Suprapubic skin (tissue), 4 donors: ENCODE measurements around the gene SLC16A3. TPM values are rescaled to one million over a fixed set of nuclear protein-coding genes. Genes with fewer than 3 reads are reported as not detected.

Experiments
- DNase-seq, 2 donors: peaks; one replicate each; pipeline ENCODE4 v3.0.0-alpha.2; 2019; ENCODE audit warnings: low spot score in 2 of 2
- H3K27ac ChIP-seq: fragments of 200-600 bp; sonication (generic); one replicate; pipeline ENCODE4 v1.5.1; 2019
- H3K27me3 ChIP-seq: fragments of 200-600 bp; sonication (generic); one replicate; pipeline ENCODE4 v1.5.1; 2019
- H3K36me3 ChIP-seq: fragments of 200-600 bp; sonication (generic); one replicate; pipeline ENCODE4 v1.5.1; 2019
- H3K4me1 ChIP-seq: fragments of 200-600 bp; sonication (generic); one replicate; pipeline ENCODE4 v1.5.1; 2019
- H3K4me3 ChIP-seq: fragments of 200-600 bp; sonication (generic); one replicate; pipeline ENCODE4 v1.5.1; 2019; ENCODE audit warnings: mild to moderate bottlenecking
- H3K9me3 ChIP-seq: fragments of 200-600 bp; sonication (generic); one replicate; pipeline ENCODE4 v1.5.1; 2019
- CTCF ChIP-seq, 2 donors: fragments of 200-600 bp in 1 of 2; fragments of 450-650 bp in 1 of 2; sonication (generic) in 1 of 2; IDR thresholded peaks; one replicate each; pipeline ENCODE4 v1.5.1; 2016 to 2019; ENCODE audit warnings: antibody characterized with exemption in 2 of 2, mild to moderate bottlenecking in 1 of 2, moderate library complexity in 1 of 2
- EP300 ChIP-seq: sonication (generic); formaldehyde crosslinking; IDR thresholded peaks from one replicate; pipeline ENCODE4 v1.6.1; 2017; ENCODE audit warnings: antibody characterized with exemption
- POLR2A ChIP-seq, 2 donors: fragments of 450-650 bp; IDR thresholded peaks; one replicate each; pipeline ENCODE4 v1.6.1; 2017; ENCODE audit warnings: antibody characterized with exemption in 2 of 2, mild to moderate bottlenecking in 2 of 2, moderate library complexity in 2 of 2
- POLR2AphosphoS5 ChIP-seq, 3 donors: sonication (generic); formaldehyde crosslinking; IDR thresholded peaks; one replicate each; pipeline ENCODE4 v1.6.1; 2017; ENCODE audit warnings: antibody characterized with exemption in 3 of 3
- WGBS: methylation state at CpG from one replicate; pipeline ENCODE4 v1.1.5; 2018; 5-methylcytosine and 5-hydroxymethylcytosine counted together
- total RNA-seq, 4 donors: library from RNA; depleted of rRNA; stranded (reverse); fragments of >200 nt; gene quantifications; one replicate each; pipeline ENCODE4 v1.1.0, GENCODE V29; 2016

The SLC16A3 gene
- total RNA-seq, 4 donors from 2014 or later: 3.6 to 7.6 (median 4.5) TPM

- peaks cover 23% of the 10 kb centered on the region for H3K4me1 ChIP-seq
- 70% methylated on average over 5 of the region's 25 CpGs for WGBS
Measured at GRCh38 chr17:82282239-82283207, 53.7 kb downstream of the SLC16A3 start.

GRCh38 chr17:82283208-82283749 lies 54.4 kb downstream of the SLC16A3 start:
- Histone ChIP-seq H3K27ac (no peak overlapping the region), H3K4me3 (no peak overlapping the region), H3K9me3 (no peaks in the 10 kb centered on the region), H3K4me1 (peaks cover 26% of the 10 kb centered on the region), H3K36me3 (no peaks in the 10 kb centered on the region), H3K27me3 (no peaks in the 10 kb centered on the region)
- DNase-seq: no peak
- TF ChIP-seq CTCF (IDR thresholded peaks at IDR 0.05) (no peak), POLR2AphosphoS5 (IDR thresholded peaks at IDR 0.05) (no peak), EP300 (no peak), POLR2A (IDR thresholded peaks at IDR 0.05) (no peak)
- WGBS: 27% methylated on average over 3 of the region's 13 CpGs

More at GRCh38 chr17:82282239-82283207, 53.7 kb downstream of the SLC16A3 start:
- H3K27me3 ChIP-seq: no peaks in the 10 kb centered on the region
- no peak overlapping the region for H3K4me3 ChIP-seq
- H3K36me3 ChIP-seq: no peaks in the 10 kb centered on the region
- no peak for DNase-seq
- H3K9me3 ChIP-seq: no peaks in the 10 kb centered on the region
- no peak for TF ChIP-seq CTCF (IDR thresholded peaks at IDR 0.05)
- TF ChIP-seq POLR2A (IDR thresholded peaks at IDR 0.05): no peak
- no peak for TF ChIP-seq POLR2AphosphoS5 (IDR thresholded peaks at IDR 0.05)
- no peak for TF ChIP-seq EP300
- peak overlapping the region; percentile 45 for H3K27ac ChIP-seq

- Histone ChIP-seq H3K9me3 (no peaks in the 10 kb centered on the region), H3K4me1 (peaks cover 26% of the 10 kb centered on the region), H3K27me3 (no peaks in the 10 kb centered on the region), H3K4me3 (no peak overlapping the region), H3K27ac (no peak overlapping the region), H3K36me3 (no peaks in the 10 kb centered on the region)
- DNase-seq: no peak
- TF ChIP-seq POLR2AphosphoS5 (IDR thresholded peaks at IDR 0.05) (no peak), CTCF (IDR thresholded peaks at IDR 0.05) (no peak), POLR2A (IDR thresholded peaks at IDR 0.05) (no peak), EP300 (no peak)
- WGBS: 50% methylated on average over 8 of the region's 8 CpGs
Measured at GRCh38 chr17:82285141-82285540, 56.3 kb downstream of the SLC16A3 start.

- H3K9me3 ChIP-seq: no peaks in the 10 kb centered on the region
- TF ChIP-seq POLR2A (IDR thresholded peaks at IDR 0.05) (no peak), CTCF (IDR thresholded peaks at IDR 0.05) (no peak), POLR2AphosphoS5 (IDR thresholded peaks at IDR 0.05) (no peak), EP300 (no peak)
- no peaks in the 10 kb centered on the region for H3K36me3 ChIP-seq
- DNase-seq: no peak
- no peaks in the 10 kb centered on the region for H3K27me3 ChIP-seq
- 86% methylated on average over 7 of the region's 9 CpGs for WGBS
- H3K4me3 ChIP-seq: no peak overlapping the region
- H3K4me1 ChIP-seq: peaks cover 24% of the 10 kb centered on the region
- no peak overlapping the region for H3K27ac ChIP-seq
Measured at GRCh38 chr17:82287013-82287867, 58.4 kb downstream of the SLC16A3 start.
